Endodermal cell (in vitro differentiated cells): Measurements from ENCODE around the gene DUSP7. TPM values are rescaled to one million over a fixed set of nuclear protein-coding genes. Genes with fewer than 3 reads are reported as not detected.

Source experiments
- DNase-seq: peaks from one replicate; pipeline ENCODE4 v3.0.0-alpha.2; 2017
- H3K27ac ChIP-seq: 2 replicates; pipeline ENCODE4 v1.5.1; 2013; ENCODE audit warnings: mild to moderate bottlenecking, low read depth, low read length, moderate library complexity
- H3K27me3 ChIP-seq: 2 replicates; pipeline ENCODE4 v1.6.1; 2013; ENCODE audit warnings: mild to moderate bottlenecking, low read length, moderate library complexity; ENCODE audit not compliant: insufficient read depth, control insufficient read depth, poor library complexity, severe bottlenecking
- H3K36me3 ChIP-seq: 2 replicates; pipeline ENCODE4 v1.7.0; 2013; ENCODE audit warnings: mild to moderate bottlenecking, low read length, moderate library complexity; ENCODE audit not compliant: control insufficient read depth, insufficient read depth
- H3K4me1 ChIP-seq: one replicate; pipeline ENCODE4 v1.7.0; 2013; ENCODE audit warnings: low read length; ENCODE audit not compliant: control insufficient read depth, insufficient read depth
- H3K4me3 ChIP-seq: 2 replicates; pipeline ENCODE4 v1.5.1; 2013; ENCODE audit warnings: mild to moderate bottlenecking, low read length, moderate library complexity
- H3K9ac ChIP-seq: 2 replicates; pipeline ENCODE4 v1.6.1; 2013; ENCODE audit warnings: mild to moderate bottlenecking, low read length, moderate library complexity; ENCODE audit not compliant: poor library complexity, severe bottlenecking; ENCODE audit errors: extremely low read depth
- H3K9me3 ChIP-seq: 2 replicates; pipeline ENCODE4 v1.6.1; 2013; ENCODE audit warnings: mild to moderate bottlenecking, low read length, moderate library complexity; ENCODE audit not compliant: control insufficient read depth
- H3K27ac Mint-ChIP-seq: 2 replicates; pipeline ENCODE4 v1.8.0; 2020; ENCODE audit warnings: mixed read lengths
- H3K27me3 Mint-ChIP-seq: 2 replicates; pipeline ENCODE4 v1.8.0; 2021; ENCODE audit warnings: mild to moderate bottlenecking, mixed read lengths; ENCODE audit not compliant: insufficient read depth
- H3K36me3 Mint-ChIP-seq: 2 replicates; pipeline ENCODE4 v1.8.0; 2020; ENCODE audit warnings: low read depth, mixed read lengths
- H3K4me1 Mint-ChIP-seq: 2 replicates; pipeline ENCODE4 v1.8.0; 2020; ENCODE audit warnings: mixed read lengths
- H3K4me3 Mint-ChIP-seq: 2 replicates; pipeline ENCODE4 v1.8.0; 2020; ENCODE audit warnings: mild to moderate bottlenecking, moderate library complexity, mixed read lengths
- H3K9me3 Mint-ChIP-seq: 2 replicates; pipeline ENCODE4 v1.8.0; 2020; ENCODE audit warnings: mild to moderate bottlenecking, mixed read lengths
- CTCF ChIP-seq: fragments of 200-600 bp; sonication (generic); conservative IDR thresholded peaks from 2 replicates; pipeline ENCODE4 v1.5.0; 2021; ENCODE audit warnings: antibody characterized with exemption, mild to moderate bottlenecking
- WGBS, 2 experiments: methylation state at CpG; one replicate each; pipeline versions ENCODE4 v1.1.5 to v1.1.7; 2013; ENCODE audit warnings: missing lambda C conversion rate in 2 of 2, mixed read lengths in 1 of 2; ENCODE audit not compliant: insufficient coverage in 1 of 2, insufficient read length in 1 of 2; 5-methylcytosine and 5-hydroxymethylcytosine counted together
- total RNA-seq, 2 donors: library from RNA; stranded (reverse); fragmentation: NEBNext Ultra II Directional in 1 of 2; extraction: Animal tissue kit (Norgen Biotek cat#: 25700) in 1 of 2; gene quantifications; 2 replicates in 1 of 2; 3 replicates in 1 of 2; pipeline ENCODE4 v1.2.1, GENCODE V29; 2021

Gene DUSP7
- total RNA-seq, 2 donors from 2014 or later: 14.2 to 16.7 TPM

GRCh38 chr3:52023101-52023770, 33.1 kb downstream of the DUSP7 start:
- no peak for TF ChIP-seq CTCF
- no peaks in the 10 kb centered on the region for H3K36me3 Mint-ChIP-seq
- H3K4me1 ChIP-seq: no peaks in the 10 kb centered on the region
- no peaks in the 10 kb centered on the region for H3K9me3 ChIP-seq
- 92 to 100% methylated on average over 1 to 3 of the region's 3 CpGs for WGBS, 2 experiments
- no peak overlapping the region for H3K4me3 ChIP-seq
- H3K4me1 Mint-ChIP-seq: peaks cover 5% of the 10 kb centered on the region
- no peaks in the 10 kb centered on the region for H3K36me3 ChIP-seq
- no peaks in the 10 kb centered on the region for H3K27me3 Mint-ChIP-seq
- no peak for DNase-seq
- no peak overlapping the region for H3K4me3 Mint-ChIP-seq
- no peak overlapping the region for H3K27ac Mint-ChIP-seq
- no peak overlapping the region for H3K9ac ChIP-seq
- H3K27ac ChIP-seq: no peak overlapping the region
- H3K27me3 ChIP-seq: no peaks in the 10 kb centered on the region
- H3K9me3 Mint-ChIP-seq: no peaks in the 10 kb centered on the region

GRCh38 chr3:52022323-52023100, 33.9 kb downstream of the DUSP7 start:
- no peak overlapping the region for H3K27ac ChIP-seq
- H3K27me3 Mint-ChIP-seq: no peaks in the 10 kb centered on the region
- H3K4me1 ChIP-seq: no peaks in the 10 kb centered on the region
- 84 to 94% methylated on average over 10 to 19 of the region's 20 CpGs for WGBS, 2 experiments
- H3K36me3 ChIP-seq: no peaks in the 10 kb centered on the region
- no peak overlapping the region for H3K27ac Mint-ChIP-seq
- no peaks in the 10 kb centered on the region for H3K36me3 Mint-ChIP-seq
- H3K27me3 ChIP-seq: no peaks in the 10 kb centered on the region
- no peaks in the 10 kb centered on the region for H3K9me3 Mint-ChIP-seq
- no peak overlapping the region for H3K4me3 ChIP-seq
- no peak overlapping the region for H3K9ac ChIP-seq
- no peaks in the 10 kb centered on the region for H3K9me3 ChIP-seq
- no peak for DNase-seq
- H3K4me1 Mint-ChIP-seq: peaks cover 5% of the 10 kb centered on the region
- no peak for TF ChIP-seq CTCF
- H3K4me3 Mint-ChIP-seq: no peak overlapping the region

GRCh38 chr3:52021489-52022268, 34.7 kb downstream of the DUSP7 start:
- H3K4me1 ChIP-seq: no peaks in the 10 kb centered on the region
- no peak overlapping the region for H3K4me3 ChIP-seq
- no peaks in the 10 kb centered on the region for H3K27me3 Mint-ChIP-seq
- H3K27ac ChIP-seq: no peak overlapping the region
- WGBS, 2 experiments: 88 to 96% methylated on average over 6 to 10 of the region's 10 CpGs
- H3K9ac ChIP-seq: no peak overlapping the region
- DNase-seq: no peak
- H3K27ac Mint-ChIP-seq: no peak overlapping the region
- no peaks in the 10 kb centered on the region for H3K9me3 Mint-ChIP-seq
- no peaks in the 10 kb centered on the region for H3K36me3 Mint-ChIP-seq
- H3K4me3 Mint-ChIP-seq: no peak overlapping the region
- H3K9me3 ChIP-seq: no peaks in the 10 kb centered on the region
- no peaks in the 10 kb centered on the region for H3K27me3 ChIP-seq
- peaks cover 5% of the 10 kb centered on the region for H3K4me1 Mint-ChIP-seq
- no peaks in the 10 kb centered on the region for H3K36me3 ChIP-seq
- TF ChIP-seq CTCF: no peak
